ENCODE measurements around the gene NMB. TPM values are rescaled to one million over a fixed set of nuclear protein-coding genes. Genes with fewer than 3 reads are reported as not detected.

NMB gene
- total RNA-seq, 1 experiment from 2014 or later, result 11.5 TPM

DNA sequence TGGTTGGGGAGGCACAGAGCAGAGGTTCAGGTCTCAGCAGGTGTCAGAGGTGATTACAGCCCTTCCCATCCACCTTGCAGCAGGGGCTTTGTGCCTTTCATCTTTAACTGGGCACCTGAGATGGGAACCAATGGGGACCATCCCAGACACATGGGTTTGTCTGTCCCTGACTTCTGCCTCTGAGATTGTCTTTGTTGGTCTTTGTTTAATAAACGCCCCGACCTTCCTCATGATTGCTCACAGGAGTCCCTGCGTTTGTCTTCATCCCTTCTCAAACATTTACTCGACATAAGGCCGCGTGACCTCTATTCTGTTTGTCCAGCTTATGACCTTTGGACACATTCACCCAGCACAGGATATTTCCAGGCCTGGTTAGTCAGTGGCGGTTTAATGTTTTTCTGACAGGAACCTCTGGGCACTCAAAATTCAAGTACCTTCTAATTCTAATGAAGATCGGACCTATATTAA lies 51.3 kb downstream of the NMB start:
- Histone ChIP-seq H3K79me1 (ENCODE audit: insufficient read depth, low read depth, low read length, poor library complexity, severe bottlenecking) (no peaks in the 10 kb centered on the region), H3K4me1 (ENCODE audit: insufficient read depth, low read length) (peaks cover 18% of the 10 kb centered on the region), H3K9ac (ENCODE audit: extremely low read depth, insufficient read length, low read length) (no peak overlapping the region), H3K79me2 (ENCODE audit: insufficient read depth, low read length) (peaks cover 47% of the 10 kb centered on the region), H3K27ac (ENCODE audit: insufficient read length, low read depth, low read length) (no peak overlapping the region), H3K4me2 (ENCODE audit: insufficient read depth, insufficient read length, low read length) (peak overlapping the region; percentile 11), H3K23me2 (ENCODE audit: insufficient read length, low read depth, low read length, poor library complexity, severe bottlenecking) (peaks cover 3% of the 10 kb centered on the region), H3K9me3 (ENCODE audit: control insufficient read depth, low read depth, low read length) (no peaks in the 10 kb centered on the region), H2BK120ac (ENCODE audit: low read depth, low read length, poor library complexity, severe bottlenecking) (no peak overlapping the region), H3K23ac (ENCODE audit: insufficient read length, low read depth, low read length) (no peak overlapping the region), H2BK12ac (ENCODE audit: insufficient read length, low read depth, low read length) (no peak overlapping the region), H2BK20ac (ENCODE audit: low read depth, low read length, poor library complexity, severe bottlenecking) (no peak overlapping the region), H3T11ph (ENCODE audit: low read length) (no peak overlapping the region), H2AK5ac (ENCODE audit: insufficient read length, low read length) (no peak overlapping the region), H4K5ac (ENCODE audit: insufficient read length, low read depth, low read length) (no peak overlapping the region), H4K20me1 (ENCODE audit: control insufficient read depth, insufficient read depth, insufficient read length) (peaks cover 4% of the 10 kb centered on the region), H2BK15ac (ENCODE audit: low read depth, low read length) (no peak overlapping the region), H2AFZ (ENCODE audit: low read length) (no peak overlapping the region), H4K91ac (ENCODE audit: insufficient read length, low read depth, low read length) (no peak overlapping the region), H2BK5ac (ENCODE audit: insufficient read length, low read length) (no peak overlapping the region), H3K56ac (ENCODE audit: insufficient read length, low read depth, low read length) (no peak overlapping the region), H4K8ac (replicated peaks; ENCODE audit: insufficient read length, low read depth, low read length) (no peak overlapping the region), H3K14ac (ENCODE audit: insufficient read depth, low read length) (no peak overlapping the region), H3K18ac (ENCODE audit: insufficient read length, low read depth, low read length) (no peak overlapping the region), H3K4ac (ENCODE audit: low read depth, low read length) (no peak overlapping the region), H3K27me3 (ENCODE audit: insufficient read depth, low read length) (no peaks in the 10 kb centered on the region)
- Mint-ChIP-seq H3K9me3 (no peaks in the 10 kb centered on the region), H3K27me3 (ENCODE audit: low read depth) (peaks cover 42% of the 10 kb centered on the region), H3K27ac (no peak overlapping the region), H3K4me3 (peak overlapping the region in 1 of 2 experiments; percentile 3; a peak in 1 of 5 replicates), H3K4me1 (peaks cover 43 to 60% of the 10 kb centered on the region in 2 experiments), H3K36me3 (ENCODE audit: insufficient read depth in 1 of 3, low read depth in 3 of 3) (peaks cover 45 to 62% (median 62%) of the 10 kb centered on the region in 3 experiments)
- DNase-seq, result no peak
- TF ChIP-seq, protein P1, sequence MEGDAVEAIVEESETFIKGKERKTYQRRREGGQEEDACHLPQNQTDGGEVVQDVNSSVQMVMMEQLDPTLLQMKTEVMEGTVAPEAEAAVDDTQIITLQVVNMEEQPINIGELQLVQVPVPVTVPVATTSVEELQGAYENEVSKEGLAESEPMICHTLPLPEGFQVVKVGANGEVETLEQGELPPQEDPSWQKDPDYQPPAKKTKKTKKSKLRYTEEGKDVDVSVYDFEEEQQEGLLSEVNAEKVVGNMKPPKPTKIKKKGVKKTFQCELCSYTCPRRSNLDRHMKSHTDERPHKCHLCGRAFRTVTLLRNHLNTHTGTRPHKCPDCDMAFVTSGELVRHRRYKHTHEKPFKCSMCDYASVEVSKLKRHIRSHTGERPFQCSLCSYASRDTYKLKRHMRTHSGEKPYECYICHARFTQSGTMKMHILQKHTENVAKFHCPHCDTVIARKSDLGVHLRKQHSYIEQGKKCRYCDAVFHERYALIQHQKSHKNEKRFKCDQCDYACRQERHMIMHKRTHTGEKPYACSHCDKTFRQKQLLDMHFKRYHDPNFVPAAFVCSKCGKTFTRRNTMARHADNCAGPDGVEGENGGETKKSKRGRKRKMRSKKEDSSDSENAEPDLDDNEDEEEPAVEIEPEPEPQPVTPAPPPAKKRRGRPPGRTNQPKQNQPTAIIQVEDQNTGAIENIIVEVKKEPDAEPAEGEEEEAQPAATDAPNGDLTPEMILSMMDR (conservative IDR thresholded peaks at IDR 0.05), result no peak
- WGBS (ENCODE audit: extremely low coverage, insufficient read length, low lambda C conversion rate), result no CpG with 5 or more reads among the region's 8 CpGs

Measured in H9 (cell line).